Panc1 (cell line): ENCODE measurements around the gene CXCL17.

Source experiments
- POLR2AphosphoS5 ChIP-seq: IDR thresholded peaks from 2 replicates; pipeline ENCODE4 v1.6.1; 2012; ENCODE audit warnings: mild to moderate bottlenecking, low read depth, low read length, moderate library complexity
- TF ChIP-seq, protein P1 (sequence below): fragments of 450-650 bp; IDR thresholded peaks from 2 replicates; pipeline ENCODE4 v1.5.1; 2017; ENCODE audit warnings: mild to moderate bottlenecking
- TF ChIP-seq, protein P2 (sequence below), 2 experiments: IDR thresholded peaks; 2 replicates each; pipeline ENCODE4 v1.6.1; 2011 to 2012; ENCODE audit warnings: low read depth in 2 of 2, control low read depth in 1 of 2, low read length in 1 of 2, mild to moderate bottlenecking in 1 of 2, moderate library complexity in 1 of 2; ENCODE audit not compliant: insufficient read depth in 1 of 2

DNA sequence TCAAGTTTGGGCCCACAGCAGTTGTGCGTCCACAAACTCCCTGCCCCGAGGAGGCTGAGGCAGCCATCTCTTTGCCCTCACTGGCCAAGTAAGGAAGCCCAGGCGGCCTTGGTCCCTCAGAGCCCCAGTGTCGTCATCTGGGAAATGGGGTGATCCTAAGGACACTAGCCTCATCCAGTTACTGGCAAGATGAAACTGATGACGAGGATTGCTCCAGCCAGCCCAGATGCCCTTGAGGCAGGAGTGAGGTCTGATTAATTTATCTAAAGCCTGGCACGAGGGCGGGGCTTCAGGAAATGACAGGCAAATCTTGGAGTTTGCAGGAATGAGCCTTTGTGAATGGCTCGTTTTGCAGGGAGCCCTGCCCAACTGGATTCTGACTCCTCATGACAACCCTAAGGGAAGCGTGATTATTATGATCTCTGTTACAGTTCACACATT, 21.1 kb downstream of the CXCL17 start:
- TF ChIP-seq, protein P1, sequence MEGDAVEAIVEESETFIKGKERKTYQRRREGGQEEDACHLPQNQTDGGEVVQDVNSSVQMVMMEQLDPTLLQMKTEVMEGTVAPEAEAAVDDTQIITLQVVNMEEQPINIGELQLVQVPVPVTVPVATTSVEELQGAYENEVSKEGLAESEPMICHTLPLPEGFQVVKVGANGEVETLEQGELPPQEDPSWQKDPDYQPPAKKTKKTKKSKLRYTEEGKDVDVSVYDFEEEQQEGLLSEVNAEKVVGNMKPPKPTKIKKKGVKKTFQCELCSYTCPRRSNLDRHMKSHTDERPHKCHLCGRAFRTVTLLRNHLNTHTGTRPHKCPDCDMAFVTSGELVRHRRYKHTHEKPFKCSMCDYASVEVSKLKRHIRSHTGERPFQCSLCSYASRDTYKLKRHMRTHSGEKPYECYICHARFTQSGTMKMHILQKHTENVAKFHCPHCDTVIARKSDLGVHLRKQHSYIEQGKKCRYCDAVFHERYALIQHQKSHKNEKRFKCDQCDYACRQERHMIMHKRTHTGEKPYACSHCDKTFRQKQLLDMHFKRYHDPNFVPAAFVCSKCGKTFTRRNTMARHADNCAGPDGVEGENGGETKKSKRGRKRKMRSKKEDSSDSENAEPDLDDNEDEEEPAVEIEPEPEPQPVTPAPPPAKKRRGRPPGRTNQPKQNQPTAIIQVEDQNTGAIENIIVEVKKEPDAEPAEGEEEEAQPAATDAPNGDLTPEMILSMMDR = no peak
- TF ChIP-seq POLR2AphosphoS5 = no peak
- TF ChIP-seq, protein P2, sequence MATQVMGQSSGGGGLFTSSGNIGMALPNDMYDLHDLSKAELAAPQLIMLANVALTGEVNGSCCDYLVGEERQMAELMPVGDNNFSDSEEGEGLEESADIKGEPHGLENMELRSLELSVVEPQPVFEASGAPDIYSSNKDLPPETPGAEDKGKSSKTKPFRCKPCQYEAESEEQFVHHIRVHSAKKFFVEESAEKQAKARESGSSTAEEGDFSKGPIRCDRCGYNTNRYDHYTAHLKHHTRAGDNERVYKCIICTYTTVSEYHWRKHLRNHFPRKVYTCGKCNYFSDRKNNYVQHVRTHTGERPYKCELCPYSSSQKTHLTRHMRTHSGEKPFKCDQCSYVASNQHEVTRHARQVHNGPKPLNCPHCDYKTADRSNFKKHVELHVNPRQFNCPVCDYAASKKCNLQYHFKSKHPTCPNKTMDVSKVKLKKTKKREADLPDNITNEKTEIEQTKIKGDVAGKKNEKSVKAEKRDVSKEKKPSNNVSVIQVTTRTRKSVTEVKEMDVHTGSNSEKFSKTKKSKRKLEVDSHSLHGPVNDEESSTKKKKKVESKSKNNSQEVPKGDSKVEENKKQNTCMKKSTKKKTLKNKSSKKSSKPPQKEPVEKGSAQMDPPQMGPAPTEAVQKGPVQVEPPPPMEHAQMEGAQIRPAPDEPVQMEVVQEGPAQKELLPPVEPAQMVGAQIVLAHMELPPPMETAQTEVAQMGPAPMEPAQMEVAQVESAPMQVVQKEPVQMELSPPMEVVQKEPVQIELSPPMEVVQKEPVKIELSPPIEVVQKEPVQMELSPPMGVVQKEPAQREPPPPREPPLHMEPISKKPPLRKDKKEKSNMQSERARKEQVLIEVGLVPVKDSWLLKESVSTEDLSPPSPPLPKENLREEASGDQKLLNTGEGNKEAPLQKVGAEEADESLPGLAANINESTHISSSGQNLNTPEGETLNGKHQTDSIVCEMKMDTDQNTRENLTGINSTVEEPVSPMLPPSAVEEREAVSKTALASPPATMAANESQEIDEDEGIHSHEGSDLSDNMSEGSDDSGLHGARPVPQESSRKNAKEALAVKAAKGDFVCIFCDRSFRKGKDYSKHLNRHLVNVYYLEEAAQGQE (IDR thresholded peaks at IDR 0.05; ENCODE audit: insufficient read depth in 1 of 2, low read depth in 2 of 2, low read length in 1 of 2) = no peak
